A549 (cell line): ENCODE data around the gene GOLGA6D.
"Not testable (repeated sequence)": the region's sequence is repeated elsewhere in the genome, so short reads cannot be mapped to it uniquely, and the experiment has no call there.

Experiments used
- BCL3 ChIP-seq: fragments of >200 bp; sonication (Bioruptor Twin); formaldehyde crosslinking; IDR thresholded peaks from 3 replicates; pipeline ENCODE4 v1.6.1; 2016
- BHLHE40 ChIP-seq: IDR thresholded peaks from 2 replicates; pipeline ENCODE4 v1.6.1; 2012; ENCODE audit warnings: low read depth, low read length, inconsistent platforms
- CTCF ChIP-seq: fragments of >200 bp; sonication (Bioruptor Twin); formaldehyde crosslinking; IDR thresholded peaks from 3 replicates; pipeline ENCODE4 v1.5.1; 2016
- E2F6 ChIP-seq: IDR thresholded peaks from 2 replicates; pipeline ENCODE4 v1.6.1; 2012; ENCODE audit warnings: low read depth, borderline replicate concordance
- EP300 ChIP-seq, 2 experiments: fragments of >200 bp; sonication (Bioruptor Twin); formaldehyde crosslinking; IDR thresholded peaks; 2 replicates in 1 of 2; 3 replicates in 1 of 2; pipeline ENCODE4 v1.6.1; 2016 to 2017
- HDAC2 ChIP-seq: fragments of 200-600 bp; sonication (generic); IDR thresholded peaks from 2 replicates; pipeline ENCODE4 v1.6.1; 2016
- MAX ChIP-seq: IDR thresholded peaks from 2 replicates; pipeline ENCODE4 v1.6.1; 2012
- NFE2L2 ChIP-seq: fragments of 150-350 bp; conservative IDR thresholded peaks from 2 replicates; pipeline ENCODE4 v1.6.1; 2014; ENCODE audit warnings: low read length
- POLR2A ChIP-seq: IDR thresholded peaks from 2 replicates; pipeline ENCODE4 v1.6.1; 2012; ENCODE audit warnings: mild to moderate bottlenecking, low read length
- RAD21 ChIP-seq, 2 experiments: fragments of >200 bp in 1 of 2; sonication (Bioruptor Twin) in 1 of 2; formaldehyde crosslinking in 1 of 2; IDR thresholded peaks in 1 of 2; conservative IDR thresholded peaks in 1 of 2; 2 replicates in 1 of 2; 3 replicates in 1 of 2; pipeline ENCODE4 v1.6.1; 2012 to 2018; ENCODE audit warnings: inconsistent platforms in 1 of 2
- USF2 ChIP-seq: fragments of 450-650 bp; IDR thresholded peaks from 2 replicates; pipeline ENCODE4 v1.6.1; 2014; ENCODE audit warnings: antibody characterized with exemption

GRCh38 chr15:75302753-75303152, 20.1 kb downstream of the GOLGA6D start:
- TF ChIP-seq CTCF; EP300 (IDR thresholded peaks at IDR 0.05); MAX; BHLHE40; POLR2A; HDAC2; USF2; RAD21 (conservative IDR thresholded peaks at IDR 0.05 in 1 of 2, IDR thresholded peaks at IDR 0.05 in 1 of 2); NFE2L2; E2F6; BCL3: not testable (repeated sequence)
